T-cell (primary cell): ENCODE measurements around the gene AGPAT4. TPM values are rescaled to one million over a fixed set of nuclear protein-coding genes. Genes with fewer than 3 reads are reported as not detected.

Source experiments
- ATAC-seq, 4 experiments: fragments of 200-7000 bp in 3 of 4; fragments of 150-1000 bp in 1 of 4; cut with Tn5 transposase; replicated peaks in 1 of 4; 1 replicate in 3 of 4; 2 replicates in 1 of 4; pipeline ENCODE4 v1.10.0; 2021; ENCODE audit warnings: moderate library complexity in 3 of 4, mild to moderate bottlenecking in 2 of 4, moderate number of reproducible peaks in 1 of 4
- CTCF ChIA-PET, 2 donors: fragments of 300-600 bp; sonication (Branson Sonifier 250); formaldehyde crosslinking; loops; one replicate each; lab custom pipeline; 2022; ENCODE audit warnings: antibody characterized with exemption in 2 of 2; lab: Charles Lee
- POLR2A ChIA-PET, 2 donors: fragments of 300-600 bp; sonication (Branson Sonifier 250); formaldehyde crosslinking; loops; one replicate each; lab custom pipeline; 2022; ENCODE audit warnings: antibody characterized with exemption in 2 of 2; lab: Charles Lee
- DNase-seq, 35 experiments: peaks; one replicate each; pipeline versions ENCODE4 v3.0.0 to v3.0.0-alpha.2; 2013 to 2023
- H3K27ac ChIP-seq: one replicate; pipeline ENCODE4 v1.5.1; 2013; ENCODE audit warnings: low read length
- H3K27me3 ChIP-seq, 2 experiments: replicated peaks in 1 of 2; 1 replicate in 1 of 2; 2 replicates in 1 of 2; pipeline versions ENCODE4 v1.6.1 to v1.7.0; 2013; ENCODE audit warnings: low read length in 1 of 2, mixed read lengths in 1 of 2; ENCODE audit not compliant: control insufficient read depth in 2 of 2, insufficient read depth in 2 of 2; ENCODE audit errors: extremely low read depth in 1 of 2
- H3K36me3 ChIP-seq, 2 donors: 1 replicate in 1 of 2; 2 replicates in 1 of 2; pipeline versions ENCODE4 v1.6.1 to v1.7.0; 2013; ENCODE audit warnings: low read length in 1 of 2; ENCODE audit not compliant: control insufficient read depth in 2 of 2, insufficient read depth in 1 of 2; ENCODE audit errors: extremely low read depth in 1 of 2
- H3K4me1 ChIP-seq, 2 experiments: 1 replicate in 1 of 2; 2 replicates in 1 of 2; pipeline versions ENCODE4 v1.6.1 to v1.7.0; 2013; ENCODE audit warnings: low read length in 2 of 2, mixed read lengths in 1 of 2; ENCODE audit not compliant: insufficient read depth in 2 of 2, control insufficient read depth in 1 of 2; ENCODE audit errors: extremely low read depth in 1 of 2
- H3K4me3 ChIP-seq, 2 donors: 1 replicate in 1 of 2; 2 replicates in 1 of 2; pipeline versions ENCODE4 v1.5.1 to v1.7.0; 2013; ENCODE audit warnings: mild to moderate bottlenecking in 2 of 2, low read length in 1 of 2, moderate library complexity in 1 of 2; ENCODE audit not compliant: control insufficient read depth in 1 of 2; ENCODE audit errors: extremely low read depth in 1 of 2
- H3K9me3 ChIP-seq: 2 replicates; pipeline ENCODE4 v1.7.0; 2013
- H3K27ac Mint-ChIP-seq, 2 donors: one replicate each; pipeline ENCODE4 v1.8.0; 2020 to 2021; ENCODE audit warnings: mild to moderate bottlenecking in 2 of 2, mixed read lengths in 2 of 2
- H3K27me3 Mint-ChIP-seq, 2 donors: one replicate each; pipeline ENCODE4 v1.8.0; 2021 to 2022; ENCODE audit warnings: mixed read lengths in 2 of 2
- H3K36me3 Mint-ChIP-seq: one replicate; pipeline ENCODE4 v1.8.0; 2021; ENCODE audit warnings: mixed read lengths
- H3K4me1 Mint-ChIP-seq, 3 donors: one replicate each; pipeline ENCODE4 v1.8.0; 2020 to 2022; ENCODE audit warnings: mixed read lengths in 3 of 3, mild to moderate bottlenecking in 1 of 3
- H3K4me3 Mint-ChIP-seq, 3 donors: one replicate each; pipeline ENCODE4 v1.8.0; 2020 to 2022; ENCODE audit warnings: mild to moderate bottlenecking in 3 of 3, mixed read lengths in 3 of 3, moderate library complexity in 3 of 3
- H3K9me3 Mint-ChIP-seq, 3 donors: one replicate each; pipeline ENCODE4 v1.8.0; 2020 to 2022; ENCODE audit warnings: mixed read lengths in 3 of 3
- WGBS: methylation state at CpG from one replicate; pipeline ENCODE4 v1.1.5; 2013; ENCODE audit warnings: missing lambda C conversion rate; ENCODE audit not compliant: insufficient coverage; 5-methylcytosine and 5-hydroxymethylcytosine counted together
- total RNA-seq, 35 experiments: library from RNA in 6 of 35; stranded (reverse) in 6 of 35; fragments of 120-200 nt in 1 of 35; gene quantifications; one replicate each; pipeline versions ENCODE4 v1.2.1 to v1.2.4 and lab custom pipeline; 2013 to 2026

Gene AGPAT4
- total RNA-seq, 5 donors from 2014 or later (not counting 1 experiment from before 2014, with no cell fraction given) = 5.6 to 15.0 (median 6.3) TPM

DNA sequence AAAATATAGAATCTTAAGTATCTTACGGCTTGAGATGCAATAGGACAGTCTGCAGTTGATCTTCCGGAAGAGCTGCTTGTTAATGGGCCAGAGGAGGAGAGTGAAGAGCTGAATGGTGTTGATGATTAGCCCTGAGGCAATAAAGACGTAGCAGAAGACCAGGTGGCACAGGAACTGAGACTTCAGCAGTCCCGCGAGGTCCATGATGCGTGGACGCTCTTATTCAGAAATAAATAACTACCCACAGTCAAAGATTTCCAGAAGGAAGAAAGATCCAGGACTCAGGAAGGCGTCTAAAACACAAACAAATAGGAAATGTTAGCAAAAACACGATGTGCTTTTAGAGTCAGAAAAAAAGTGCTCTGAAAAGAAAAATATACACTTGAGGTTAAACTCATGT lies 41.9 kb downstream of the AGPAT4 start:
- H3K4me3 ChIP-seq = no peak overlapping the region
- 100% methylated on average over 2 of the region's 9 CpGs for WGBS
- POLR2A ChIA-PET = interaction anchor here in 1 of 2 donors (0.6 kb wide), 1 partner anchor 12 kb away, joined by 3 read pairs; no protein-coding TSS in a partner anchor
- peaks cover 6 to 17% (median 13%) of the 10 kb centered on the region in 3 donors for H3K4me1 Mint-ChIP-seq
- no peak overlapping the region for H3K4me3 Mint-ChIP-seq
- H3K9me3 Mint-ChIP-seq = no peaks in the 10 kb centered on the region
- no peak overlapping the region for H3K27ac Mint-ChIP-seq
- no peaks in the 10 kb centered on the region for H3K9me3 ChIP-seq
- H3K36me3 ChIP-seq = no peaks in the 10 kb centered on the region
- no peaks in the 10 kb centered on the region for H3K27me3 Mint-ChIP-seq
- H3K4me1 ChIP-seq = peaks cover 0 to 16% of the 10 kb centered on the region in 2 experiments
- no peak for ATAC-seq
- no peaks in the 10 kb centered on the region for H3K27me3 ChIP-seq
- H3K27ac ChIP-seq = no peak overlapping the region
- peaks cover 26% of the 10 kb centered on the region for H3K36me3 Mint-ChIP-seq
- no peak for DNase-seq
- CTCF ChIA-PET = no interaction called here

DNA sequence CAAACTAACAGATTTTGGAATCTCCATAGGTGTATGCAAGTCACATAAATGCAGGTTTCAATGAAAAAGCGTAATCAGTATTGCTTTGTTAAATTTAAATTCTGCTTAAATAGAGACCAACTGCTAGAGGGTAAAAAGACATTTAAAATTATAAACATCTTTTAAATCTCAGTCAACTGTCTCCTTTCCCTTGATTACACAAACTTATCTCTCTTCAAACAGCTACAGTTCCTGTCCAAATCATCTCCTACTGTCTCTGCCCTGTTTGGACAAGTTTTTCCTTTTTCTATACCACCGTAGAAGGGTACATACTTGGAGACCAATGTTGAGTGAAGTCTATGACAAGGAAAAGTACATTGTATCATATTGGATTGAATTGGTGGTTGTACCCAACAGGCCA lies 43.5 kb downstream of the AGPAT4 start:
- Mint-ChIP-seq H3K27ac (no peak overlapping the region), H3K4me1 (peaks cover 21 to 34% (median 28%) of the 10 kb centered on the region in 3 donors), H3K27me3 (no peaks in the 10 kb centered on the region), H3K36me3 (peaks cover 19% of the 10 kb centered on the region), H3K4me3 (no peak overlapping the region), H3K9me3 (no peaks in the 10 kb centered on the region)
- DNase-seq (no peak), ATAC-seq (no peak)
- H3K9me3 ChIP-seq = no peaks in the 10 kb centered on the region
- CTCF ChIA-PET = interaction anchor here in 1 of 2 donors (1.3 kb wide), 1 partner anchor 141 kb away, joined by 3 read pairs; no protein-coding TSS in a partner anchor
- POLR2A ChIA-PET = interaction anchor here (0.6 to 1.0 kb wide), 2 partner anchors 43 to 64 kb away, joined by 4 to 9 read pairs; partner anchors contain the start of gene AGPAT4 (in 1 of the 2)
- H3K27me3 ChIP-seq = no peaks in the 10 kb centered on the region
- H3K36me3 ChIP-seq = no peaks in the 10 kb centered on the region
- H3K27ac ChIP-seq = no peak overlapping the region
- H3K4me1 ChIP-seq = peaks cover 8 to 32% of the 10 kb centered on the region in 2 experiments
- no peak overlapping the region for H3K4me3 ChIP-seq
- WGBS = no CpG with 5 or more reads among the region's 2 CpGs

DNA sequence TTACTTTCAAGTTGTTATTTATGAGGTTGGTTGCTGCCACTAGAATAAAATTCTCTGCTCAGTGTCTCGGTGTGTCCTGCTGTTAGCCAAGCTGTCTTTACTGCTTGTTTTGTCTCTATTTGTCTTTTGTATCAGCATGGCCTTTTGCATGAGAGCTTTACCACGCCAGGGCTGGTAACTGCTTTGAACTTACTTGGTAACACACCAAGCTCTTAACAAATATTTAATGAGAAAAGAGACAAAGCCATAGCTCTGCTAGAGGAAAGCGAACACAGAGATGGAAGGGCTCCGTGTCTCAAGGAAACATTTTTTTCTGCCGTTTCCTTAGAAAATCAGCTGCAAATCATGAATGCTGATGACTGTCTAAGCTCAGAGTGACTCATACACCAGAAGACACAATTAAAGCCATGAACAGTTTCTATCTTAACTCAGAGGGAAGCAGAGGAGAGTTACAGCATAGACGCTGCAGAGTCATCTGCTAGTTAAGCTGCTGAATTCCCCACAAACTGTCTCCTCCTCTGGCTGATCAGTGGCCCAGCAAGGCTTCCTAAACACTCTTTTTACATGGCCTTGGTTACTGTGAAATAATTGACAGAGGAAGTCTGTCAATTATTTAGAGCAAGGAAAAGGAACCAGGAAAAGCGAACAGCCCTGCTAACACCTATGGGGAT lies 44.8 kb downstream of the AGPAT4 start:
- Histone ChIP-seq H3K27me3 (no peaks in the 10 kb centered on the region), H3K9me3 (no peaks in the 10 kb centered on the region), H3K27ac (no peak overlapping the region), H3K4me1 (peaks cover 8 to 42% of the 10 kb centered on the region in 2 experiments), H3K4me3 (no peak overlapping the region), H3K36me3 (no peaks in the 10 kb centered on the region)
- no peaks in the 10 kb centered on the region for H3K27me3 Mint-ChIP-seq
- peak overlapping the region in 1 of 2 donors; percentile 30 for H3K27ac Mint-ChIP-seq
- no peak overlapping the region for H3K4me3 Mint-ChIP-seq
- H3K4me1 Mint-ChIP-seq = peaks cover 27 to 44% (median 35%) of the 10 kb centered on the region in 3 donors
- ChIA-PET POLR2A (no interaction called here), CTCF (no interaction called here)
- ATAC-seq = no peak
- WGBS = 52% methylated on average over 3 of the region's 7 CpGs
- DNase-seq = no peak
- peaks cover 24% of the 10 kb centered on the region for H3K36me3 Mint-ChIP-seq
- no peaks in the 10 kb centered on the region for H3K9me3 Mint-ChIP-seq

DNA sequence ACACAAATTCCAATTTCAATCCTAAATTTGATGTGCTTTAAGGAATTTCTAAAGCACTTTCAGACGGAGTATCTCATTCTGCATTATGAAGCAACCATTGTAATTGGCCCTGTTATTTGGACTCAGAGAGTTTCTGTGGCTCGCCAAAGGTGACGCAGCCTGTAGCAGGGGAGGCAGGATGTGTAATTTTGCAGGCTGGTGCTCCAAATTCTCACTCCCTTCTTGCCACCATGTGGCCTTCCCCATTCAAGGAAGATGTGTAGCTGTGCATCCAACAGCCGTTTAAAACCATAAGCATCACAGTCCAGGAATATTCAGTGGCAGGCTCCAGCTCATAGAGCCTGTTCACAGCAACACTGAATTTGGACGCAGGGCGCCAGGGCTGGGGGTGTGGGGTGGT lies 45.8 kb downstream of the AGPAT4 start:
- DNase-seq (peak in 3 of 35 experiments; percentile 9 to 26 (median 13)), ATAC-seq (no peak)
- H3K4me3 ChIP-seq = no peak overlapping the region
- H3K27me3 Mint-ChIP-seq = no peaks in the 10 kb centered on the region
- peaks cover 24% of the 10 kb centered on the region for H3K36me3 Mint-ChIP-seq
- H3K9me3 ChIP-seq = no peaks in the 10 kb centered on the region
- CTCF ChIA-PET = no interaction called here
- H3K36me3 ChIP-seq = no peaks in the 10 kb centered on the region
- peaks cover 27 to 53% (median 40%) of the 10 kb centered on the region in 3 donors for H3K4me1 Mint-ChIP-seq
- no peak overlapping the region for H3K4me3 Mint-ChIP-seq
- WGBS = 100% methylated on average over 1 of the region's 6 CpGs
- H3K4me1 ChIP-seq = peaks cover 8 to 50% of the 10 kb centered on the region in 2 experiments
- POLR2A ChIA-PET = interaction anchor here in 1 of 2 donors (0.6 kb wide), 1 partner anchor 15 kb away, joined by 3 read pairs; no protein-coding TSS in a partner anchor
- no peak overlapping the region for H3K27ac ChIP-seq
- no peaks in the 10 kb centered on the region for H3K27me3 ChIP-seq
- H3K27ac Mint-ChIP-seq = peak overlapping the region in 1 of 2 donors; percentile 10
- H3K9me3 Mint-ChIP-seq = no peaks in the 10 kb centered on the region

DNA sequence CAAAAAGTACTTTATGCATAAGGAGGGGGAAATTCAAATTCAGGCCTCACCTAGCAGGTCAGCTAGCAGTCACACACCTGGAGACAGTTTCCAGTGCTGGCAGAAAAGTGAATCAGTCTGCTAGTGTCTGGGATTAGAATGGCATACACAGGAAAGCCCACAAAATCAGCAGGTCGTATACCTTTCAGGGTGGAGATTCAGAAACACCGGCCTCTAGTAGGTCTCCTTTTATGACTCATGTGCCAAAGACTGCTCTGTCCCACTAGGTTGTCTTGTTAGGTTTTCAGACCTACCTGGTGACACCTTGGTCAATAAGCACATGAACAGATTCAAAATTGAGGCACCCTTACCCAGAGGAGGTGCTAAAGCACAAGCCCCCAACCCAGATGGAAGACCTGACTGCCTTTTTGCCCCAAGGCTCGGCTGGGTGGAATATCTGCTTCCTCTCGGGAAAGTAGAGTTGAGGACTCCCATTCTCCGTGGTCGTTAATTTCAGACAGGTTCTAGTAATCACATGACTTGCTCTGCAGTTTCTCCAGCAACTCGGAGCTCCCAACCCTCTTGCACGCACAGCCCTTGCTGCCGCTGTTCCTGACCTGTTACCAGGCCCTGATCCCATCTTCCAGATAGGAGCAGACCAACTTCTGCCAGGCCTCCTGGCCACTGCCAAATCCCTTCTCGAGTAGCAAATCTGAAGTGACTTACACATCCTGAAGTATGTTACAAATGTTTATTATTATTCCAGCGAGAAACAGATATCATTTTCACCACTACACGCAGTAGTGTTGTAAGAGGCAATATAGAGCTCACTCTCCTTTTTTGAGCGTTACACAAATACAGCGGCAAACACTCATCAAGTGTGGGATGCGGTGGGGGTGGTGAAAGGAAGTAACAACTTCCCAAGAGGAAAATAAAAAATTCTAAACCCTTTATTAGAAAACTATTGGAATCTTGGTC lies 46.6 kb downstream of the AGPAT4 start:
- Histone ChIP-seq H3K4me3 (no peak overlapping the region), H3K36me3 (no peaks in the 10 kb centered on the region), H3K27me3 (no peaks in the 10 kb centered on the region), H3K9me3 (no peaks in the 10 kb centered on the region), H3K4me1 (peaks cover 8 to 55% of the 10 kb centered on the region in 2 experiments), H3K27ac (peak overlapping the region; percentile 70)
- no peaks in the 10 kb centered on the region for H3K27me3 Mint-ChIP-seq
- H3K27ac Mint-ChIP-seq = peak overlapping the region; percentile 91
- peak overlapping the region in 2 of 3 donors; percentile 7 to 11 for H3K4me3 Mint-ChIP-seq
- DNase-seq = no peak
- peak in 1 of 4 experiments; percentile 13 for ATAC-seq
- peaks cover 24% of the 10 kb centered on the region for H3K36me3 Mint-ChIP-seq
- H3K4me1 Mint-ChIP-seq = peaks cover 27 to 53% (median 40%) of the 10 kb centered on the region in 3 donors
- CTCF ChIA-PET = interaction anchor here in 1 of 2 donors (1.4 kb wide), 1 partner anchor 16 kb away, joined by 5 read pairs; no protein-coding TSS in a partner anchor
- POLR2A ChIA-PET = interaction anchor here in 1 of 2 donors (0.6 to 1.3 kb wide), 3 partner anchors 15 to 47 kb away, joined by 3 to 6 read pairs (median 4); partner anchors contain the start of gene AGPAT4
- WGBS = 83% methylated on average over 7 of the region's 15 CpGs
- no peaks in the 10 kb centered on the region for H3K9me3 Mint-ChIP-seq
